Ectodermal cell (in vitro differentiated cells): ENCODE measurements around the gene NDST4.
A peak's percentile ranks its signal among the peaks of the same experiment; 100 is the strongest.
"Not testable (repeated sequence)": the region's sequence is repeated elsewhere in the genome, so short reads cannot be mapped to it uniquely, and the experiment has no call there.

ENCODE experiments used
- H3K27ac ChIP-seq: 2 replicates; pipeline ENCODE4 v1.7.0; 2013; ENCODE audit warnings: mild to moderate bottlenecking, low read depth, low read length; ENCODE audit not compliant: insufficient read depth, poor library complexity, severe bottlenecking
- H3K27me3 ChIP-seq: 2 replicates; pipeline ENCODE4 v1.7.0; 2013; ENCODE audit warnings: mild to moderate bottlenecking, low read length; ENCODE audit not compliant: insufficient read depth, control insufficient read depth, poor library complexity, severe bottlenecking
- H3K36me3 ChIP-seq: one replicate; pipeline ENCODE4 v1.7.0; 2013; ENCODE audit warnings: low read length; ENCODE audit not compliant: control insufficient read depth, insufficient read depth
- H3K4me1 ChIP-seq: one replicate; pipeline ENCODE4 v1.7.0; 2013; ENCODE audit warnings: low read length; ENCODE audit not compliant: control insufficient read depth, insufficient read depth
- H3K4me3 ChIP-seq: 2 replicates; pipeline ENCODE4 v1.7.0; 2013; ENCODE audit warnings: low read depth, low read length, control low read depth; ENCODE audit not compliant: insufficient read depth
- H3K9me3 ChIP-seq: 2 replicates; pipeline ENCODE4 v1.7.0; 2013; ENCODE audit warnings: mild to moderate bottlenecking, low read length, moderate library complexity; ENCODE audit not compliant: control insufficient read depth
- WGBS, 2 experiments: methylation state at CpG; one replicate each; pipeline ENCODE4 v1.1.7; 2013; ENCODE audit warnings: missing lambda C conversion rate in 2 of 2; 5-methylcytosine and 5-hydroxymethylcytosine counted together

The NDST4 gene

GRCh38 chr4:114980932-114981708 lies 132.3 kb downstream of the NDST4 start:
- Histone ChIP-seq H3K9me3 (no peaks in the 10 kb centered on the region), H3K4me1 (no peaks in the 10 kb centered on the region), H3K27me3 (no peaks in the 10 kb centered on the region), H3K4me3 (no peak overlapping the region), H3K27ac (no peak overlapping the region), H3K36me3 (no peaks in the 10 kb centered on the region)
- WGBS, 2 experiments = 95 to 96% methylated on average over 5 of the region's 5 CpGs

- WGBS, 2 experiments = 84 to 94% methylated on average over 4 of the region's 7 CpGs
- not testable (repeated sequence) for H3K4me1 ChIP-seq, H3K4me3 ChIP-seq, H3K27ac ChIP-seq, H3K27me3 ChIP-seq, H3K9me3 ChIP-seq, H3K36me3 ChIP-seq
These were observed 133.0 kb downstream of the NDST4 start for GRCh38 chr4:114980399-114980798.

- Histone ChIP-seq H3K4me3 (no peak overlapping the region), H3K9me3 (no peaks in the 10 kb centered on the region), H3K4me1 (no peaks in the 10 kb centered on the region), H3K27me3 (no peaks in the 10 kb centered on the region), H3K36me3 (no peaks in the 10 kb centered on the region), H3K27ac (no peak overlapping the region)
- WGBS, 2 experiments = 100% methylated on average over 1 of the region's 1 CpG; no CpG with 5 or more reads in 1 of the 2 experiments
These were observed 136.5 kb downstream of the NDST4 start for GRCh38 chr4:114976901-114977300.

GRCh38 chr4:114964026-114964425 lies 149.4 kb downstream of the NDST4 start:
- Histone ChIP-seq H3K9me3 (no peaks in the 10 kb centered on the region), H3K4me3 (no peak overlapping the region), H3K27ac (no peak overlapping the region), H3K36me3 (no peaks in the 10 kb centered on the region), H3K4me1 (no peaks in the 10 kb centered on the region), H3K27me3 (no peaks in the 10 kb centered on the region)

GRCh38 chr4:114945616-114946015 lies 167.8 kb downstream of the NDST4 start:
- WGBS, 2 experiments = 100% methylated on average over 1 of the region's 1 CpG; no CpG with 5 or more reads in 1 of the 2 experiments
- Histone ChIP-seq H3K36me3 (no peaks in the 10 kb centered on the region), H3K9me3 (no peaks in the 10 kb centered on the region), H3K27ac (no peak overlapping the region), H3K4me1 (peaks cover 10% of the 10 kb centered on the region), H3K27me3 (no peaks in the 10 kb centered on the region), H3K4me3 (no peak overlapping the region)

GRCh38 chr4:114941503-114941902 lies 171.9 kb downstream of the NDST4 start:
- Histone ChIP-seq H3K27me3 (no peaks in the 10 kb centered on the region), H3K36me3 (no peaks in the 10 kb centered on the region), H3K4me1 (peaks cover 10% of the 10 kb centered on the region), H3K4me3 (no peak overlapping the region), H3K9me3 (no peaks in the 10 kb centered on the region), H3K27ac (no peak overlapping the region)
- WGBS, 2 experiments = 21 to 34% methylated on average over 2 of the region's 2 CpGs

- Histone ChIP-seq H3K36me3 (no peaks in the 10 kb centered on the region), H3K27ac (no peak overlapping the region), H3K4me3 (no peak overlapping the region), H3K27me3 (no peaks in the 10 kb centered on the region), H3K9me3 (no peaks in the 10 kb centered on the region), H3K4me1 (peaks cover 23% of the 10 kb centered on the region)
- WGBS, 2 experiments = 95 to 100% methylated on average over 2 of the region's 2 CpGs
These were observed 185.5 kb downstream of the NDST4 start for GRCh38 chr4:114927881-114928280.

- H3K9me3 ChIP-seq = no peaks in the 10 kb centered on the region
- no peak overlapping the region for H3K4me3 ChIP-seq
- H3K36me3 ChIP-seq = no peaks in the 10 kb centered on the region
- H3K27ac ChIP-seq = no peak overlapping the region
- peaks cover 34% of the 10 kb centered on the region for H3K4me1 ChIP-seq
- no peaks in the 10 kb centered on the region for H3K27me3 ChIP-seq
These were observed 186.8 kb downstream of the NDST4 start for GRCh38 chr4:114926583-114926982.

GRCh38 chr4:114924311-114924710 lies 189.1 kb downstream of the NDST4 start:
- Histone ChIP-seq H3K27me3 (no peaks in the 10 kb centered on the region), H3K4me3 (no peak overlapping the region), H3K9me3 (no peaks in the 10 kb centered on the region), H3K36me3 (no peaks in the 10 kb centered on the region), H3K4me1 (peaks cover 34% of the 10 kb centered on the region), H3K27ac (no peak overlapping the region)
- WGBS, 2 experiments = 36% methylated on average over 1 of the region's 1 CpG; no CpG with 5 or more reads in 1 of the 2 experiments

GRCh38 chr4:114922592-114922933 lies 190.9 kb downstream of the NDST4 start:
- Histone ChIP-seq H3K4me3 (no peak overlapping the region), H3K4me1 (peaks cover 34% of the 10 kb centered on the region), H3K27ac (peak overlapping the region; percentile 21), H3K9me3 (no peaks in the 10 kb centered on the region), H3K27me3 (no peaks in the 10 kb centered on the region), H3K36me3 (no peaks in the 10 kb centered on the region)
- WGBS, 2 experiments = 90 to 100% methylated on average over 3 of the region's 3 CpGs
